GM23248 (cell line): ENCODE measurements around the gene CYTH2.

Source experiments
- EZH2 ChIP-seq: fragments of 200-600 bp; sonication (generic); IDR thresholded peaks from 2 replicates; pipeline ENCODE4 v1.6.1; 2018; ENCODE audit warnings: antibody characterized with exemption, mild to moderate bottlenecking; ENCODE audit not compliant: insufficient read depth, poor library complexity, severe bottlenecking
- EZH2phosphoT487 ChIP-seq: fragments of 200-600 bp; sonication (generic); IDR thresholded peaks from 2 replicates; pipeline ENCODE4 v1.6.1; 2018; ENCODE audit warnings: antibody characterized with exemption, moderate library complexity, mild to moderate bottlenecking, low read depth; ENCODE audit not compliant: insufficient read depth

- no peak for TF ChIP-seq EZH2
- no peak for TF ChIP-seq EZH2phosphoT487
Observed at GRCh38 chr19:48492925-48493717, 24.0 kb downstream of the CYTH2 start.
